HG03060 (cell line): Measurements from ENCODE around the gene WNT3A.
"Not testable (repeated sequence)": the region's sequence is repeated elsewhere in the genome, so short reads cannot be mapped to it uniquely, and the experiment has no call there.

Source experiments
- ATAC-seq: cut with Tn5 transposase; IDR thresholded peaks from one replicate; pipeline ENCODE4 v1.9.1; 2021; ENCODE audit warnings: low read depth, moderate number of reproducible peaks; ENCODE audit not compliant: unreplicated experiment

WNT3A gene, protein sequence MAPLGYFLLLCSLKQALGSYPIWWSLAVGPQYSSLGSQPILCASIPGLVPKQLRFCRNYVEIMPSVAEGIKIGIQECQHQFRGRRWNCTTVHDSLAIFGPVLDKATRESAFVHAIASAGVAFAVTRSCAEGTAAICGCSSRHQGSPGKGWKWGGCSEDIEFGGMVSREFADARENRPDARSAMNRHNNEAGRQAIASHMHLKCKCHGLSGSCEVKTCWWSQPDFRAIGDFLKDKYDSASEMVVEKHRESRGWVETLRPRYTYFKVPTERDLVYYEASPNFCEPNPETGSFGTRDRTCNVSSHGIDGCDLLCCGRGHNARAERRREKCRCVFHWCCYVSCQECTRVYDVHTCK

DNA sequence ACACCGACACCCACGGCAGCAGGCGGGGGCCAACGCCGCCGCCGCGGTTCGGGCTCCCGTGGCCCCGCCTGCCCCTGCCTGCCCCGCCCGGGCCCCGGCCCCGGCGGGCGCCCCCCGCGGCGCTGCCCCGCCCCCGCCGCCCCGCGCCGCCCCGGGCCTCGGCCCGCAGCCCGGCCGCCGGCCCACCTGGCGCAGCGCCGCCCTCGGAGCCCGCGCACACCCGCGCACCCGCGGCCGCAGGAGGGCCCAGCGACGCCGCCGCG lies at the start of gene WNT3A:
Gene WNT3A (plus strand): TSS at position 213 of the 263 bp plus-strand sequence. CDS start 131 bp downstream, outside the sequence.
- ATAC-seq: no peak

DNA sequence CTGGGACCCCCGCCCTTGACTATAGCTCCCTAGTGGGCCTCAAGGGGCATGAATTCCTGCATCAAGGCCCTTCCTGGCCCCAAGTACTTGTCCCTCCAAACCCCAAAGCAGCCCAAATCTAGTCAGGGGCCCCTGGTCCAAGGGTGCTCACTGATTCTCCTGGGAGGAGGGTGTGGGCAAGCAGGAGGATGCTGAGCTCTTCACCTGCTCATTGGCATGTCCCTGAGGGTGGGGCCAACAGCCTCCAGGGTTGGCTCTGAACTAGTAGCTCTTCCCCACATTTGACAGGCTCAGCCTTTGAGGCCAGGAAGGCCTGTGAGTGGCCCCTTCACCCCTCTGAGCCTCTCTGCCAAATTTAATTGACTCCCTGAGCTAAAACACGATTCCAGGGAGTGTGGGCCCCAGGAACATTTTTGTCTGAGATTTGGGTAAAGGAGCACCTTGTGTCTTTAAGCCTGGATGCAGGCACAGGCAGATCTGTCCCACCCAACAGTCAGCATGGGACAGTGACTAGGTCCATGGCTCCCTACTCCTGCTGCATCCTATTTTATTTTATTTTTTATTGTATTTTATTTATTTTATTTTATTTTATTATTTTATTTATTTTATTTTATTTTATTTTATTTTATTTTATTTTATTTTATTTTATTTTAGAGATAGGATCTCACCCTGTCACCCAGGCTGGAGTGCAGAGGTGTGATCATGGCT lies 48.0 kb upstream of the WNT3A start:
- ATAC-seq: no peak

DNA sequence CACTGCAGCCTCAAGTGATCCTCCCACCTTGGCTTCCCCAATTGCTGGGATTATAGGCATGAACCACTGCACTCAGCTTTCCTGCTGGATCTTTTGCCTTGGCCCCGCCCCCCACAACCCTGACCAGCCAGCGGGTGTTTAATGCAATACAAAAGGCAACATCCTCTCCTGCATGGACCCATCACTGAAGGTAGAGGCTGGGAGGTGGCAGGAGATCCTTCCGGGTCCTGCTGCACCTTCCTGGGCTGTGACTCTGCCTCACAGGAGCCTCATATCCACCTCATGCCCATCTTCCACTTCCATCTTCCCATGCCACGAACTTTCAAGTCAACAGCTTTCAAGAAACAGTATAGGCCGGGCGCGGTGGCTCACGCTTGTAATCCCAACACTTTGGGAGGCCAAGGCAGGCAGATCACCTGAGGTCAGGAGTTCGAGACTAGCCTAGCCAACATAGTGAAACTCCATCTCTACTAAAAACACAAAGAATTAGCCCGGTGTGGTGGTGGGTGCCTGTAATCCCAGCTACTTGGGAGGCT lies 47.4 kb upstream of the WNT3A start:
- no peak for ATAC-seq

DNA sequence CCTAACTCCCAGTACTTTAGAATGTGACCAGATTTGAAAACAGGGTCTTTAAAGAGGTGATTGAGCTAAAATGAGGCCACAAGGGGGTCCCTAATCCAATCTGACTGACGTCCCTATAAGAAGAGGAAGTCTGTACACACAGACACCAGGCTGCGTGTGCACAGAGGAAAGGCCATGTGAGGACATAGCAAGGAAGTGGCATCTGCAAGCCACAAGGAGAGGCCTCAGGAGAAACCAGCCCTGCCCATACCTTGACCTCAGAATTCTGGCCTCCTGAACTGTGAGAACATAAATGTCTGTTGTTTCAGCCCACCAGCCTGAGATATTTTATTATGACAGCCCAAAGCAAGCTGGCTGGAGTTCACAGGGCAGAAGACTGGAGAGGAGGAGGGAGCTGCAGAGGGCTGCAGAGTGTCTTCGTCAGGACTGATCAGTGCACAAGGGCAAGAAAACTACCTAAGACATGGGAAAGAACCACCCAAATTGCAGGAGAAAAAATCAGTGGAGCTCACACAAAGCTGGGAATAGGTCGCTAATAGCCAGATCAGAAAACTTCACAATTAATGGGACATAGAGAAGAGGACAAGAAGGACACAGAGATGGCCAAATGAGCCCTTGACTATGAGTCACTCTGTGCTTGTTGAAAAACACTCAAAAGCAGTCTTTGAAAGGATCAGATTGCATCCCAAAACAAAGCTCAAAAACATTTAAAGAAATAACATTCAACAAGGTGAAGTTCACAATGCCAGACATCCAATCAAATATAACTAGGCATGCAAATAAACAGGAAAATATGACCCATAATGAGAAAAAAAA lies 44.9 kb upstream of the WNT3A start:
- no peak for ATAC-seq

DNA sequence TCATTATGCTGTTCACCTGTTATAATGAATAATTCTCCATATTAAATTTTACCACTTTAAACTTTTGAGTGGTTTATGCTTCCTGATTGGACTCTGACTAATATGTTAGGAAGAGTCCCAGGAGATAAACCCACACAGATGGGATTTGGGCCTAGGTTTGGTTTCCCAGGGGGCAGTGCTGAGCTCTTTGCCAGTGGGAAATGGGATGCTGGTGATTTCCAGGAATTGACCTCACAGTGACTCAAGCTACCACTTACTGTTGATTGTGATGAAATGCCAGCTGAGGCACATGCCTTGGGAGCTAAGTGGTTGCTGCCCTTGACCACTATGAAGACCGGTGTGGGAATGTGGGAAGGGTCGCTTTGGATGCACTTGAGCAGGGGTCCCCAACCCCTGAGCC lies 40.1 kb upstream of the WNT3A start:
- not testable (repeated sequence) for ATAC-seq

DNA sequence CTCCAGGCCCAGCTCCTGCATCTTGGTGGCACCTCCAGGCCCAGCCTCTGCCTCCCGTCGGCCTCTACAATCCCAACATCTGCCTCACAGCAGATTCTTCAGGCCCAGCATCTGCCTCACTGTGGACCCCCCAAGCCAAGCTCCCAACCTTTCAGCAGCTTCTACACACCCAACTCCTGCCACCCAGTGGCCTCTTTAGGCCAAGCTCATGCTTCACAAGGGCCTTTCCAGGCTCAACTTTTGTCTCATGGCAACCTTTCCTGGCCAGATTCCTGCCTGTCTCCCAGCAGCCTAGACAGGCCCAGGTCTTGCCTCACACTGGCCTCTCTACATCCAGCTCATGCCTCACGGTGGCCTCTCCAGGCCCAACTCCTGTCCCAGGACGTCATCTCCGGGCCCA lies 39.0 kb upstream of the WNT3A start:
- ATAC-seq: not testable (repeated sequence)

DNA sequence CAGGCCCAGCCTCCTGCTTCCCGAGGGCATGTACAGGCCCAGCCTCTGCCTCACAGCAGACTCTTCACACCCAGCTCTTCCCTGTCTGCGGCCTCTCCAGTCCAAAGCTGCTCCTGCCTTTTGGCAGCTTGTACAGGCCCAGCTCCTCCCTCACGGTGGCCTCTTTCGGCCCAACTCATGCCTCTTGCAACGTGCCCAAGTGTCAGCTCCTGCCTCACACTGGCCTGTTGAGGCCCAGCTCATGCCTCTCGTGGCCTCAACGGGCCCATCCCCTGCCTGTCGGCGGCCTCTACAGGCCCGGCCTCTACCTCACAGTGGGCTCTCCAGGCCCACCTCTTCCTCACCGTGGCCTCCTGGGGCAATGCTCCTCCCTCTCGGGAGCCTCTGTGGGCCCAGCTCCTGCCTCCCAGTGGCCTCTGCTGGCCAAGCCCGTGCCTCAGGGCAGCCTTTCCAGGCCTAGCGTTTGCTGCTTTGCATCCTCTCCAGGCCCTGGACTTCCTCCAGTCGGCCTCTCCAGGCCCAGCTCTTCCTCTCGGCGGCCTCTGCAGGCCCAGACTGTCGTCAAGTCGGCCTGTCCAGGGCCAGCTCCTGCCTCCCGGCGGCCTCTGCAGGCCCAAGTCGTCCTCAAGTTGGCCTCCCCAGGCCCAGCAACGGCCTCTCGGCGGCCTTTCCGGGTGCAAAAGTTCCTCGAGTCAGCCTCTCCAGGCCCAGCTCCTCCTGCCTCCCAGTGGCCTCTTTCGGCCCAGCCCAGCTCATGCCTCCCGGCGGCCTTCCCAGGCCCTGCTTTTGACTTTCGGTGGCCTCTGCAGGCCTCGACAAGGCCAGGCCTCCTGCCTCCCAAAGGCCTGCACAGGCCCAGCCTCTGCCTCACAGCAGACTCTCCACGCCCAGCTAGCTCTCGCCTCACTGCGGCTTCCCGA lies 36.5 kb upstream of the WNT3A start:
- not testable (repeated sequence) for ATAC-seq

DNA sequence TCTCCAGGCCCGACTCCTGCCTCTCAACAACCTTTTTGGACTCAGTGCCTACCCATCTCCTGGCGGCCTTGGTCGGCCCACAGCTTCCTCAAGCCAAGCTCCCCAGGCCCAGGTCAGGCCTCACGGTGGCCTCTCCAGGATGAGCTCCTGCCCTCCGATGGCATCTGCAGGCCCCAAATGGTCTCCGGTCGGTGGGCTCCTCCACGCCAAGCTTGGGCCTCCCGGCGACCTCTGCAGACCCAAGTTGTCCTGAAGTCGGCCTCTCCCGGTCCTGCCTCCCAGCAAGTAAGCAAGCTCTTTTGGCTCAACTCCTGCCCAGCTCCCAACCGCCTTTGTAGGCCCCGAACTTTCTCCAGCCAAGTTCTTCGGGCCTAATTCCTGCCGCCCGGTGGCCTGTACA lies 35.6 kb upstream of the WNT3A start:
- not testable (repeated sequence) for ATAC-seq

DNA sequence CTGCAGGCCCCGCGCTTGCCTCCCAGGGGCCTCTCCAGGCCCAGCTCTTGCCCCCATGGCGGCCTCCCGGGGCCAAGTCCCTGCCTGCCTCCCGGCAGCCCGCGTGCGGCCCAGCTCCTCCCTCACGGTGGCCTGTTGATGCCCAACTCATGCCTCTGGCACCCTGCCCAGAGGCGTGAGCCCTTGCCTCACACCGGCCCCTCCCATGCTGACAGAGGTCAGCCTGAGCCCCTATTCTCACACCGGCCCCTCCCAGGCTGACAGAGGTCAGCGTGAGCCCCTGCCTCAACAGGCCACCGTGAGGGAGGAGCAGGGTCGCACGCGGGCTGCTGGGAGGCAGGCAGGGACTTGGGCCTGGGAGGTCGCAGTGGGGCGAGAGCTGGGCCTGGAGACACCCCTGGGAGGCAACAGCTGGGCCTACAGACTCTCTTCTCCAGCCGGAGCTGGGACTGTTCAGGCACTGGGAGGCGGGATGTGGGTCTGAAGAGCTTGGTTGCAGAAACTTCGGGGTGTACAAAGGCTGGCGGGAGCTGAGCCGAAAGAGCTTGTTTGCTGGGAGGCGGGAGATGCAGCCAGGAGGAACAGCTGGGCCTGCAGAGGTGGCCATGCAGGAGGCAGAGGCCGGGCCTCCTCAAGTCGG lies 35.0 kb upstream of the WNT3A start:
- ATAC-seq: not testable (repeated sequence)

DNA sequence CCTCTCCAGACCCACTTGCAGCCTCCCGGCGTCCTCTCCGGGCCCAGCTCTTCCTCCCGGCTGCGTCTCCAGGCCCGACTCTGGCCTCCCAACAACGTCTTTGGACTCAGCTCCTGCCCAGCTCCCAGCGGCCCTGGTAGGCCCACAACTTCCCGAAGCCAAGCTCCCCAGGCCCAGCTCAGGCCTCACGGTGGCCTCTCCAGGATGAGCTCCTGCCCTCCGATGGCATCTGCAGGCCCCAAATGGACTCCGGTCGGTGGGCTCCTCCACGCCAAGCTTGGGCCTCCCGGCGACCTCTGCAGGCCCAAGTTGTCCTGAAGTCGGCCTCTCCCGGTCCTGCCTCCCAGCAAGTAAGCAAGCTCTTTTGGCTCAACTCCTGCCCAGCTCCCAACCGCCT lies 34.5 kb upstream of the WNT3A start:
- ATAC-seq: not testable (repeated sequence)

DNA sequence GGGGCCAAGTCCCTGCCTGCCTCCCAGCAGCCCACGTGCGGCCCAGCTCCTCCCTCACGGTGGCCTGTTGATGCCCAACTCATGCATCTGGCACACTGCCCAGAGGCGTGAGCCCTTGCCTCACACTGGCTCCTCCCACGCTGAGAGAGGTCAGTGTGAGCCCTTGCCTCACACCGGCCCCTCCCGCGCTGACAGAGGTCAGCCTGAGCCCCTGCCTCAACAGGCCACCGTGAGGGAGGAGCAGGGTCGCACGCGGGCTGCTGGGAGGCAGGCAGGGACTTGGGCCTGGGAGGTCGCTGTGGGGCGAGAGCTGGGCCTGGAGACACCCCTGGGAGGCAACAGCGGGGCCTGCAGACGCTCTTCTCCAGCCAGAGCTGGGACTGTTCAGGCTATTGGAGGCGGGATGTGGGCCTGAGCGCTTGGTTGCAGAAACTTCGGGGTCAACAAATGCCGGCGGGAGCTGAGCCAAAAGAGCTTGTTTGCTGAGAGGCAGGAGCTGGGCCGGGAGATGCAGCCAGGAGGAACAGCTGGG lies 33.9 kb upstream of the WNT3A start:
- ATAC-seq: not testable (repeated sequence)

DNA sequence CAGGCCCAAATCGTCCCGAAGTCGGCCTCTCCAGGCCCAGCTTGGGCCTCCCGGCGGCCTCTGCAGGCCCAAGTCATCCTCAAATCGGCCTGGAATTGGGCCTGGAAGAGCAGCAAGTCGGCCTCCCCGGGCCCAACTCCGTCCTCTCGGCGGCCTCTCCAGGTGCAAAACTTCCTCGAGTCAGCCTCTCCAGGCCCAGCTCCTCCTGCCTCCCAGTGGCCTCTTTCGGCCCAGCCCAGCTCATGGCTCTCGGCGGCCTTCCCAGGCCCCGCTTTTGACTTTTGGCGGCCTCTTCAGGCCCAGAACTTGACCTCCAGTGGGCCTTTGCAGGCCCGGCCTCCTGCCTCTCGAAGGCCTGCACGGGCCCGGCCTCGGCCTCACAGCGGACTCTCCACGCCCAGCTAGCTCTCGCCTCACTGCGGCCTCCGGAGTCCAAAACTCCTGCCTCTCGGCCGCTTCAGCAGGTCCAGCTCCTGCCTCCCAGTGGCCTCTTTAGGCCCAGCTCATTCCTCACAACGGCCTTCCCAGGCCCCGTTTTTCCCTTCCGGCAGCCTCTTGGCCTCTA lies 33.0 kb upstream of the WNT3A start:
- ATAC-seq: not testable (repeated sequence)

DNA sequence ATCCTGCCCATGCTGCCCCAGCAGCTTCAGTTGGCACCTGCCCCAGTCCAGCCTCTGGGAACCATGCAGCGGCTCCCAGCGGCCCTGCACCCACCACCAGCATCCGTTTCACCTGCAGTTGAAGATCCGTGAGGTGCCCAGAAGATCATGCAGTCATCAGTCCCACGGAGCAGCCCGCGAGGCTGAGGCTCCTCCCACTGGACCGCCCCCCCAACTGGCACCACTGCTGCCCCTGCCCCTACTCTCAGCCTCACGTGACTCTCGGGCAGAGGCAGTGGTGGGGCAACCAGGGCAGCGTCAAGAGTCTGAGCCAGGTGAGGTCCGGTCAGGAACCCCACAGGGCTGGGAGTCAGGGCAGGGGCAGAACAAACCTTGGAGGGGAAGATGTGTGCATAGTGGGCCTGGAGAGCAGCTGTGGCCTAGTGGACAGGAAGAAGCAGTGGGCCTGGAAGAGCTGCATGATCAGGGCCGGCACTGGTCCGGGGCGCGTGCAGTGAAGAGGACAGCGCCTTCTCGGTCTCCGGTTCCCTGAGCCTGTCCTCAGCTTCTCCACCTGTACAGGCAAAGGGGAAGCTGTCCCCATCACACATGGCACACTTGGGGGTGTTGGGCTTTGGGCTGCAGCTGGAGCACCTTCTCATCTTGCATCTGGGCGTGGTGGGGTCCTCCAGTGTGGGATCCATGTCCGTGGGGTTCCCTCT lies 31.1 kb upstream of the WNT3A start:
- ATAC-seq: not testable (repeated sequence)

DNA sequence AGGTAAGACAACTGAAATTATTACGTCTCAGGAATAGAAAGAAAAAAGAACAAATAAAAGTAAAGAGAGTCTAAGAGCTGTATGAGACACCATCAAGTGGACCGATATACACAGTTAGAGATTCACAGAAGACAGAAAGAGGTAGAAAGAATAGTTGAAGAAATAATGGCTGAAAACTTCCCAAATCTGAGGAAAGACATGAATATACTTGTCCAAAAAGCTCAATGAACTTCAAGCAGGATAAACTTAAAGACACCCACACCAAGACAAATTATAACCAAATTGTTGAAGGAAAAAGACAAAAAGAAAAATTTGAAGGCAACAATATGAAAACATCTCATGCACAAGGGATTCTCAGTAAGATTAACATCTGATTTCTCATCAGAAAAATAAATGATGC lies 19.6 kb upstream of the WNT3A start:
- no peak for ATAC-seq

DNA sequence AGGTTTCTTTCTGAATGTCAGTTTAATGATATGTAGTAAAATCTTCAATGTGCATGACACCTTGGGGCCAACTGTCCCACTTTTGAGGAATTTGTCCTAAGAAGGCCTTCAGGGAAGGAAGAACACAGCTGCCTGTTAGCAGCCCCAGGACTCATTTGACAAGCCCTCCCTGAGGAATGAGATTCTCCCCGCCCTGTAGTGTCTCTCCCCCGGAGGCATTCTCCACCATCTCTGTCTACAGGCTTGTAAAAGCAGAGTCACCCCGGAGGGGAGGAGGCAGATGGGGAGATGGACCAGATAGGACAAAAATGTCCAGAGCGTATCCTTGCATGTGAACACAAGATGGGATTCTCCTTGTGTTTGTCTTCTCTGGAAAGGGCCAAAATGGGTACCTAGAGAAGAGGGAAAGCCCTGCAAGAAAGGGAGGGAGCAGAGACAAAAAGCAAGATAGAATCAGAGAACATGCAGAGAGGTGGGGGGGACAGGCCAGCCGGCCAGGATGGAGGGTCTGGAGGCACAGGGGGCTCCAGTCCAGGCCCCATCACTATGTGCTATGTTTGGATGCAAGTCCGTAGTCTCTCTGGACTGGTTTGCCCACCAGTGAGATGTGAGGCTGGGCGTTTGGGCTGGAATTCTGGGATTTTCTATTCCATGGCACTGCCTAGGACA lies 12.0 kb upstream of the WNT3A start:
- ATAC-seq: no peak

DNA sequence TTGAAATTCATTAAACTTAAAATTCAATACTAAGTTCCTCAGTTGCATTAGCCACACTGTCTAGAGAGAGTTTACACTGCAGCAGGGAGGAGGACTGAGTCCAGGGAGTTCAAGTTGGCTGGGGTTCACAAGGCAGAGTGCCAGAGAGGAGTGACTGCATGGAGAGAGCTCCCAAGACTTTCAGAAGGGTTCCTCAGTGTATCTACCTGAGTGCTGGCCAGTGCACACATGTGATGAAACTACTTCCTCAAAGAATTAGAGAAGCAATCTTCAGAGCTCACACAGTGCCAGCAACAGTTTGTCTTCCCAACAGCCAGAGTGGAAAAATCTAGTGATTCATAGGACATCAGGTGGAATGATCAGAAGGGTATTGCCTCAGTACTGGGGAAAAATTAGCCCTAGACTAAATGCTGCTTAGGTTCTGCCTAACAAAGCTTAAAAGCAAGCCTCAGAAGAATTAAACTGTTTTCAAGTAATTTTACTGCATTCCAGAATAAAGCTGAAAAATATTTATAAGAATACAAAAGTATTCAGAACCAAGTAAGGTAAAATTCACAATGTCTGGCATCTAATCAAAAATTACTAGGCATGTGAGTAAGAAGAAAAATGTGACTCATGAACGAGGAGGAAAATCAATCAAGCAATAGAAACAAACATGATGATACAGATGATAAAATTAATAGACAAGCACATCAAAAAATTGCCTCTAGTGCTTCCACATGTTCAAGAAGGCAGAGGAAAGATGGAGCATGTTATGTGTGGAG lies 10.4 kb upstream of the WNT3A start:
- ATAC-seq: no peak

DNA sequence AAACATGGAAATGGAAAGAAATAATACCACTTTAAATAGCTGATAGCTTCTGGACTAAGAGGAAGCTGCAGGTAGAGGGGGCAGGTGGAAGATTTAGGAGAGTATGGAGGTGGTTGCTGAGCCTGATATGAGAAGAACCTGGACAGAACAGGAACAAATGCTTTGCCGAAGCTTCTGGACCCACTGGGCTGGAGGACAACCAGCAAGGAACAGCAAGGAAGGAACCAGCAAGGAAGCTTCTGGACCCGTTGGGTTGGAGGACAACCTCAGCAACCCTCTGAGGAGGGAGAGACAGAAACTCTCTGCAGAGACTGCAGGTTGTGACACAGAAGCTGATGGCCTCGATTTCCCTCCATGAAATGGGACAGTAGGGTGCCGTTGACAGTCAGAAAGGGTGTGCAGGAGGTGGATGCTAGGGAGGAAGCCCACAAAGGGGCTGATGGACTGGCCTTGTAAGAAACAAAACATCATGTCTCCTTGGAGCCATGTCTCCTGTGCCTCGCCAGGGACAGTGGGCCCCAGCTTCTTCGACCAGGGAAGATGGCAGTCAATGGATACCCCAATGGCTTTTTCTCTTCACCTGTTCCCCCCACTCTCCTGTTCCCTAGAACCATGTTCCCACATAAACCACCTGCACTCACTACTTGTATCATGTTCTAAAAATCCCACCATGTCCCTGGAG lies 8.3 kb upstream of the WNT3A start:
- ATAC-seq: no peak
